ENCODE measurements around the gene DAP.
"Not testable (repeated sequence)": the region's sequence is repeated elsewhere in the genome, so short reads cannot be mapped to it uniquely, and the experiment has no call there.

DAP gene

GRCh38 chr5:10635257-10635866, 125.7 kb downstream of the DAP start:
- DNase-seq (ENCODE audit: low read depth in 2 of 2, low spot score in 1 of 2) = peak in 1 of 2 donors; percentile 30

- no peak for DNase-seq (ENCODE audit: low read depth in 2 of 2, low spot score in 1 of 2)
Observed at GRCh38 chr5:10634562-10634961, 126.5 kb downstream of the DAP start.

DNA sequence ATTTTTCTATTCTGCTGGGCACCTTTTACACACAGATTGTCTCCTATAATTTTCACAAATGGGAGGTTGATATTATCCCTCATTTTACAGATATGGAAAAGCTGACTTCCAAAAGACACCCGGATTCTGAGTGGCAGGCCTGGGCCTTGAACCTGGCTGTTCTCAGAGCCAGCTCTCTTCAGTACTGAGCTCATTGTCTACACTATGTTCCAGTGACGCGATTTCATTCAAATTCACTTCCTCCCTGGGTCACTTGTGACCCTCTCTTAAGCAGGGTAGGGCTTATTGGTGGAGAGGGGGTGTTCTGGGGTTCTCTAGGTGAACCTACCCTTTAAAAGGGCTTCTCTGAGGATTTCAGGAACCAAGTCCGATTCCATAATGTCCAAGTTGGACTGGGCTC, 127.0 kb downstream of the DAP start:
- DNase-seq (ENCODE audit: low read depth in 2 of 2, low spot score in 1 of 2) = no peak

GRCh38 chr5:10633271-10634049, 127.6 kb downstream of the DAP start:
- DNase-seq (ENCODE audit: low read depth in 2 of 2, low spot score in 1 of 2) = peak in 1 of 2 donors; percentile 35

DNA sequence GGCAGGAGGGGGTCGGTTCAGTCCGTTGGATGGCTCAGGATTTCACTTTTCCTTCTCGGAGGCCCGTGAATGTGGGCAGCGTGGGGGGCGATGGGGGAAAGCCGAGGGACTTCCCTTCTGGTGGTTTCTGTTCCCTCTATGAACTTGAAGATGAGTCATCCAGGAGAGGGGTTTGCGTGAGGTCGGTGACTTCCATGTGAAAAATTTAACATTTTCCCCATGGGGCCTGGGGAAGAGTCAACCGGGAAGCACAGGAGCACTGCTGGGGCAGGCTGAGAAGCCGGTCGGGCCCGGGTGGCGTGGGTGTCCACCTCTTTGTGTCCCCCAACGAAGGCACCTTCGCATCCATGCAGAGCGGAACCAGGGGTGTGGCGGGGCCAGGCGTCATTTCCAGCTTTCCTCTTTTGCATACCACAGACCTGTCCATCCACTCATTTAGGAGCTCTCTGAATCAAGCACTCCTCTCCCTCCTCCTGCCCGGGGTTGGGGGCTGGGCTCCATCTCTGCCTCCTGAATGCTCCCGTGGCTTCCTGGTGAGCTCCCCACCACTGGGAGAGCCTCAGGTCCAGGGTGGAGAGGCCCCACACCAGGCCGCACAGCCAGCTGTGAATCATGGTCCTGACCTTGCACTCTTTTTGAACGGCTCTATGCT, 128.8 kb downstream of the DAP start:
- DNase-seq (ENCODE audit: low read depth in 2 of 2, low spot score in 1 of 2) = no peak

DNA sequence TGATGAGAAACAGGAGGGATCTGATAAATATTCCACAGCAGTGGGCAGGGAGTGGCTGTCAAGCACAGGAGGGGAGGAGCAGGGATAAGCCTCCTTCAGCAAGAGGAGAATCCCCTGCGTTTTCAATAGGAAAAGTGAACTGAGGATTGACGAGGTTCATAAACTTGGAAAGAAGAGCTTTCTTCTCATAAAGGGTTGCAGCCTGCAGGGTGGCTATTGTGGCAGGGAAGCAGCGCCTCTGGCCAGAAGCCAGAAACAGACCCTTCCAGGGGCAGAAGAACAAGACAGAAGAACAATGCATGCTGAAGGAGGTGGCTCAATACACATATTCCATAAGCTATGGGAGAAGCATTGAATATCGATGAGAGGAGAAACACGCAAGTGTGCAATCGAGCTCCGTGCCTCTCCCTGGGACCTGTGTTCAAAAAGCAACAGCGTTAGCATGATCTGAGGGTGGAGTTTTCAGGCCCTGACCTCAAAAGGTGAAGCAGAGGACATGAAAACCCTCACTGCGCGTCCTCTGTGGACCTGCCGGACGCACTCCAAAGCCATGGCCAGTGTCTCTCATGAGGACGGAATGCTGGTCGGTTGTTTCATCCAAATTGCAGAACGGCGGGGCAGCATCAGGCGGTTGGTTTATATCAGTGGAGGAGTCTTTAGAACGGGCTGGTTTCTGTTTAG, 129.6 kb downstream of the DAP start:
- no peak for DNase-seq (ENCODE audit: low read depth in 2 of 2, low spot score in 1 of 2)

DNA sequence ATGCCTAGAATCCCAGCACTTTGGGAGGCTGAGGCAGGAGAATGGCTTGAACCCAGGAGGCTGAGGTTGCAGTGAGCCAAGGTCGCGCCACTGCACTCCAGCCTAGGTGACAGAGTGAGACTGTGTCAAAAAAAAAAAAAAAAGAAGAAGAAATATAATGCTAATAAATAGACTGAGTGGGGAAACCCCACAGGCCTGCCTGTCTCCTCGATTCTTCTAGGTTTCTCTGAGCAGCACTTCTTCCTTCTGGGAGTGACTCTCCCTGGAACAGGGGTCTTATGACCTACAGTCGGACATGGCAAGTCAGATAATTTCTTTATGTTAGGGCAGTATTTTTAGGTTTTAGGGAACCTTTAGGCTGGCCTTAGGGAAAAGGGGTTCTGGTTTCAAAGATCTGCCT, 130.3 kb downstream of the DAP start:
- not testable (repeated sequence) for DNase-seq (ENCODE audit: low read depth in 2 of 2, low spot score in 1 of 2)

DNA sequence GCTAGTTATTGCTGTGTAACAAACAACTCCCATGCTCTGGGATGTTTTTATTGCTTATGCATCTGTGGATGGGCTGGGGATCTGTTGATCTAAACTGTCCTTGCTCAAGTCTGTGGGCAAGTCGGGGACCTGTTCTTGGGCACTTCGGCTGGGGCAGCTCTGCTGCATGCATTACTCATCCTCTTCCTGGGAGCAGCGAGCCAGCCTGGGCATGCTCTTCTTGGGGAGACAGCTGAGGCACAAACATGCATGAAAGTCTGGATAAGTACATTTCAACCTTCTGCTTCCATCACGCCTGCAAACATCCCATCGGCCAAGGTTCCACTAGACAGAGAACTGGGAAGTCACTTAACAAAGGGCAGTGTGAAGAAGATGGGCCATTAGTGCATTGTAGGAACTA, 130.9 kb downstream of the DAP start:
- no peak for DNase-seq (ENCODE audit: low read depth in 2 of 2, low spot score in 1 of 2)

DNA sequence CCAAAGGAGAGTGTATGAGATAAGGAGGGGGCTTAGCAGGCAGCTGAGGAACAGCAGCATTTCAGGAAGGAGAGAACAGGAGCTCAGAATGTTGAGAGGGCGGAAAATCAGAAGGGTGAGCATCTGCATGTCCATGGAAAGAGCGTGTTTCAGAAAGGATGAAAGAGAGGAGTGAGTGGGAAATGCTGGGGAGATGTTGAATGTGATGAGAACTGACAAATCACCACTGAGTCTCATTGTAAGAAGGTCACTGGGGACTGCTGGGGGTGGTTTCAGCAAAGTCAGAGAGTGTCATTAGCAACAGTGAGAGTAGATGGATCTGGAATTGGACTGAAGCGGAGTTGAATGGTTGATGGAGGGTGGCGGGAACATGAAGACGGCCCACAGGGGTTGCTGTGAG, 131.4 kb downstream of the DAP start:
- DNase-seq (ENCODE audit: low read depth in 2 of 2, low spot score in 1 of 2) = no peak

Measured in stimulated activated CD8-positive, alpha-beta memory T cell treated with anti-CD3 and anti-CD28 coated beads, Interleukin-4, amount 100 ng/mL, for 1 hour (primary cell).